IMR-90 (cell line): ENCODE data around the gene LAMB1. TPM values are rescaled to one million over a fixed set of nuclear protein-coding genes. Genes with fewer than 3 reads are reported as not detected.
A peak's percentile ranks its signal among the peaks of the same experiment; 100 is the strongest.

Source experiments
- ATAC-seq: fragments of 200-7000 bp; cut with Tn5 transposase; 2 replicates; pipeline ENCODE4 v1.9.1; 2020; ENCODE audit warnings: low read depth, mild to moderate bottlenecking, moderate library complexity
- BruUV-seq: library from RNA; stranded (reverse); fragments of 400-500 nt; replicated peaks from 2 replicates; lab custom pipeline; 2021; lab: Mats Ljungman, UMichigan
- CTCF ChIA-PET: fragments of 300-600 bp; formaldehyde crosslinking; extraction: SDS; loops from one replicate; lab custom pipeline; 2021; ENCODE audit warnings: antibody characterized with exemption; lab: Yijun Ruan, JAX
- POLR2A ChIA-PET: fragments of 300-600 bp; sonication (Branson Sonifier 250); formaldehyde crosslinking; loops from one replicate; lab custom pipeline; 2022; ENCODE audit warnings: antibody characterized with exemption; ENCODE audit not compliant: unreplicated experiment; lab: Charles Lee
- DNase-seq: peaks from one replicate; pipeline ENCODE4 v3.0.0; 2013
- H2AFZ ChIP-seq: replicated peaks from 2 replicates; pipeline ENCODE3; 2013; ENCODE audit warnings: low read length, mild to moderate bottlenecking; ENCODE audit not compliant: poor library complexity
- H2AK5ac ChIP-seq: 2 replicates; pipeline ENCODE4 v1.6.1; 2013; ENCODE audit warnings: low read depth, low read length, inconsistent platforms
- H2AK9ac ChIP-seq: replicated peaks from 2 replicates; pipeline ENCODE3; 2013; ENCODE audit warnings: mild to moderate bottlenecking, low read depth, low read length, moderate library complexity; ENCODE audit not compliant: poor library complexity
- H2BK120ac ChIP-seq: 2 replicates; pipeline ENCODE4 v1.6.1; 2013; ENCODE audit warnings: low read depth, low read length, inconsistent platforms
- H2BK15ac ChIP-seq: 3 replicates; pipeline ENCODE4 v1.6.1; 2013; ENCODE audit warnings: low read depth, low read length, inconsistent platforms
- H2BK20ac ChIP-seq: 2 replicates; pipeline ENCODE4 v1.6.1; 2013; ENCODE audit warnings: low read depth, mild to moderate bottlenecking, inconsistent platforms, low read length, moderate library complexity
- H2BK5ac ChIP-seq: 2 replicates; pipeline ENCODE4 v1.6.1; 2013; ENCODE audit warnings: mild to moderate bottlenecking, low read depth, low read length, inconsistent platforms; ENCODE audit not compliant: poor library complexity, severe bottlenecking
- H3K14ac ChIP-seq: replicated peaks from 2 replicates; pipeline ENCODE4 v1.6.1; 2013; ENCODE audit warnings: low read depth, low read length, inconsistent platforms
- H3K18ac ChIP-seq: 2 replicates; pipeline ENCODE4 v1.6.1; 2013; ENCODE audit warnings: low read depth, low read length, control low read depth
- H3K23ac ChIP-seq: 2 replicates; pipeline ENCODE4 v1.6.1; 2013; ENCODE audit warnings: low read depth, low read length, inconsistent platforms
- H3K27ac ChIP-seq: 2 replicates; pipeline ENCODE4 v1.5.1; 2013; ENCODE audit warnings: mild to moderate bottlenecking, control low read depth, low read length; ENCODE audit not compliant: insufficient read depth
- H3K27me3 ChIP-seq: 2 replicates; pipeline ENCODE4 v1.6.1; 2013; ENCODE audit warnings: low read length; ENCODE audit not compliant: control insufficient read depth, insufficient read depth
- H3K36me3 ChIP-seq: 2 replicates; pipeline ENCODE4 v1.6.1; 2013; ENCODE audit warnings: low read length, mixed read lengths; ENCODE audit not compliant: control insufficient read depth, insufficient read depth
- H3K4ac ChIP-seq: 2 replicates; pipeline ENCODE4 v1.6.1; 2013; ENCODE audit warnings: low read depth, low read length, inconsistent platforms
- H3K4me1 ChIP-seq: 2 replicates; pipeline ENCODE4 v1.6.1; 2013; ENCODE audit warnings: low read length, mixed read lengths; ENCODE audit not compliant: control insufficient read depth, insufficient read depth
- H3K4me2 ChIP-seq: 2 replicates; pipeline ENCODE4 v1.6.1; 2013; ENCODE audit warnings: low read depth, mild to moderate bottlenecking, control low read depth, low read length, moderate library complexity
- H3K4me3 ChIP-seq: 2 replicates; pipeline ENCODE4 v1.5.1; 2013; ENCODE audit warnings: low read depth, mild to moderate bottlenecking, control low read depth, low read length, moderate library complexity; ENCODE audit not compliant: insufficient read depth
- H3K56ac ChIP-seq: 2 replicates; pipeline ENCODE4 v1.6.1; 2013; ENCODE audit warnings: low read length, inconsistent platforms; ENCODE audit not compliant: insufficient read depth; ENCODE audit errors: extremely low read depth
- H3K79me1 ChIP-seq, 2 experiments: 2 replicates each; pipeline ENCODE4 v1.6.1; 2013; ENCODE audit warnings: low read length in 2 of 2, inconsistent platforms in 1 of 2, low read depth in 1 of 2
- H3K9ac ChIP-seq: 2 replicates; pipeline ENCODE4 v1.6.1; 2013; ENCODE audit warnings: low read depth, low read length, control low read depth
- H3K9me1 ChIP-seq: 2 replicates; pipeline ENCODE4 v1.6.1; 2013; ENCODE audit warnings: low read length, inconsistent platforms; ENCODE audit not compliant: insufficient read depth
- H3K9me3 ChIP-seq: 2 replicates; pipeline ENCODE4 v1.6.1; 2013; ENCODE audit warnings: low read length; ENCODE audit not compliant: control insufficient read depth, insufficient read depth
- H4K20me1 ChIP-seq: 2 replicates; pipeline ENCODE4 v1.6.1; 2013; ENCODE audit warnings: low read length, inconsistent platforms; ENCODE audit not compliant: insufficient read depth
- H4K5ac ChIP-seq: 2 replicates; pipeline ENCODE4 v1.6.1; 2013; ENCODE audit warnings: mild to moderate bottlenecking, low read depth, low read length, control low read depth
- H4K8ac ChIP-seq, 2 experiments: 2 replicates each; pipeline ENCODE4 v1.6.1; 2013; ENCODE audit warnings: low read depth in 2 of 2, low read length in 2 of 2, control low read depth in 1 of 2, inconsistent platforms in 1 of 2
- H4K91ac ChIP-seq: 2 replicates; pipeline ENCODE4 v1.6.1; 2013; ENCODE audit warnings: low read depth, low read length, inconsistent platforms; ENCODE audit not compliant: insufficient read depth
- BHLHE40 ChIP-seq: fragments of 150-350 bp; IDR thresholded peaks from 2 replicates; pipeline ENCODE4 v1.6.1; 2016; ENCODE audit warnings: mild to moderate bottlenecking, low read depth, low read length
- CEBPB ChIP-seq: IDR thresholded peaks from 2 replicates; pipeline ENCODE4 v1.6.1; 2012; ENCODE audit warnings: low read depth, low read length, improper control_type of control experiment
- CHD1 ChIP-seq: IDR thresholded peaks from 2 replicates; pipeline ENCODE4 v1.6.1; 2012; ENCODE audit warnings: low read depth, low read length, improper control_type of control experiment
- CTCF ChIP-seq: conservative IDR thresholded peaks from 2 replicates; pipeline ENCODE4 v1.5.1; 2012; ENCODE audit warnings: mild to moderate bottlenecking, low read depth, low read length, improper control_type of control experiment
- ELK1 ChIP-seq: fragments of 150-350 bp; IDR thresholded peaks from 2 replicates; pipeline ENCODE4 v1.6.1; 2016; ENCODE audit warnings: low read depth, mild to moderate bottlenecking, low read length, moderate library complexity, borderline replicate concordance
- FOS ChIP-seq: fragments of 150-350 bp; IDR thresholded peaks from 2 replicates; pipeline ENCODE4 v1.6.1; 2016; ENCODE audit warnings: low read depth, low read length
- MAFK ChIP-seq: IDR thresholded peaks from 2 replicates; pipeline ENCODE4 v1.6.1; 2012; ENCODE audit warnings: low read depth, low read length, improper control_type of control experiment
- MAZ ChIP-seq: IDR thresholded peaks from 2 replicates; pipeline ENCODE4 v1.6.1; 2012; ENCODE audit warnings: low read depth, mild to moderate bottlenecking, low read length, improper control_type of control experiment, moderate library complexity, borderline replicate concordance
- MXI1 ChIP-seq: IDR thresholded peaks from 2 replicates; pipeline ENCODE4 v1.6.1; 2012; ENCODE audit warnings: low read depth, mild to moderate bottlenecking, low read length, moderate library complexity, borderline replicate concordance
- NFE2L2 ChIP-seq: fragments of 150-350 bp; IDR thresholded peaks from 2 replicates; pipeline ENCODE4 v1.6.1; 2016; ENCODE audit warnings: low read depth, mild to moderate bottlenecking, low read length
- POLR2A ChIP-seq: IDR thresholded peaks from 2 replicates; pipeline ENCODE4 v1.6.1; 2012; ENCODE audit warnings: mild to moderate bottlenecking, low read depth, low read length
- RAD21 ChIP-seq: IDR thresholded peaks from 2 replicates; pipeline ENCODE4 v1.6.1; 2012; ENCODE audit warnings: low read length, improper control_type of control experiment
- RCOR1 ChIP-seq: IDR thresholded peaks from 2 replicates; pipeline ENCODE4 v1.6.1; 2012; ENCODE audit warnings: mild to moderate bottlenecking, low read length, improper control_type of control experiment; ENCODE audit not compliant: insufficient replicate concordance
- RFX5 ChIP-seq: IDR thresholded peaks from 2 replicates; pipeline ENCODE4 v1.8.0; 2012; ENCODE audit warnings: low read depth, mild to moderate bottlenecking, low read length, moderate library complexity
- SMC3 ChIP-seq: fragments of 150-350 bp; IDR thresholded peaks from 2 replicates; pipeline ENCODE4 v1.6.1; 2016; ENCODE audit warnings: low read depth, mild to moderate bottlenecking, antibody characterized with exemption, low read length, moderate library complexity
- USF2 ChIP-seq: fragments of 150-350 bp; IDR thresholded peaks from 2 replicates; pipeline ENCODE4 v1.6.1; 2017; ENCODE audit warnings: mild to moderate bottlenecking, antibody characterized with exemption, low read length, low read depth
- WGBS, 2 experiments: methylation state at CpG; one replicate each; pipeline versions ENCODE4 v1.1.5 to v1.1.7; 2013; ENCODE audit warnings: missing lambda C conversion rate in 2 of 2; ENCODE audit not compliant: insufficient read length in 1 of 2; ENCODE audit errors: extremely low coverage in 2 of 2; 5-methylcytosine and 5-hydroxymethylcytosine counted together
- dilution Hi-C: fragments of 300-500 bp; cut with HindIII; formaldehyde crosslinking; loops from one replicate; pipeline ENCODE4 v1.14.3; 2018; ENCODE audit warnings: low sequenced_read_pairs; ENCODE audit not compliant: unreplicated experiment
- in situ Hi-C: fragments of 300-500 bp; cut with MboI; formaldehyde crosslinking; loops from 3 replicates; pipeline ENCODE4 v1.14.3; 2019; ENCODE audit warnings: low sequenced_read_pairs, inconsistent platforms, mixed read lengths
- intact Hi-C: fragments of 100-400 bp; cut with micrococcal nuclease; formaldehyde crosslinking; loops from 2 replicates; pipeline ENCODE4 v1.10.0; 2022
- polyA plus RNA-seq, 3 experiments: library from polyadenylated mRNA; depleted of rRNA; stranded (reverse); fragments of >200 nt; gene quantifications; 2 replicates each; pipeline ENCODE4 v1.2.3, GENCODE V29; 2012; ENCODE audit warnings: low replicate concordance in 1 of 3
- total RNA-seq: library from RNA; depleted of rRNA; stranded (reverse); fragments of >200 nt; gene quantifications from 2 replicates; pipeline ENCODE4 v1.2.3, GENCODE V29; 2012

Gene LAMB1
- total and polyA plus RNA-seq, 2 of the 4 experiments (the other 2 are of a cell fraction): 114 to 117 TPM

GRCh38 chr7:107913851-107914250 is 89.1 kb downstream of the LAMB1 start:
- H4K20me1 ChIP-seq: no peaks in the 10 kb centered on the region
- H3K9ac ChIP-seq: no peak overlapping the region
- H4K5ac ChIP-seq: no peak overlapping the region
- CTCF ChIA-PET: no interaction called here
- H2BK20ac ChIP-seq: no peak overlapping the region
- H3K4me3 ChIP-seq: no peak overlapping the region
- H2AK9ac ChIP-seq: no peak overlapping the region
- ATAC-seq (no peak), DNase-seq (peak; percentile 61)
- peaks cover 3% of the 10 kb centered on the region for H3K9me1 ChIP-seq
- H2BK120ac ChIP-seq: no peak overlapping the region
- no peak overlapping the region for H3K27ac ChIP-seq
- no CpG with 5 or more reads among the region's 2 CpGs for WGBS, 2 experiments
- H3K36me3 ChIP-seq: peaks cover 23% of the 10 kb centered on the region
- no peak overlapping the region for H2BK5ac ChIP-seq
- intact Hi-C loops: no loop called here
- H3K79me1 ChIP-seq: peaks cover 8 to 9% of the 10 kb centered on the region in 2 experiments; a peak in 3 of 4 replicates
- H4K91ac ChIP-seq: no peak overlapping the region
- POLR2A ChIA-PET: no interaction called here
- no peak overlapping the region for H4K8ac ChIP-seq
- H3K56ac ChIP-seq: no peak overlapping the region
- no TSS peak for BruUV-seq
- no peak overlapping the region for H3K18ac ChIP-seq
- H3K4me1 ChIP-seq: no peaks in the 10 kb centered on the region
- no peak for TF ChIP-seq CTCF
- TF ChIP-seq NFE2L2: 0 out of 2 replicates have a peak, but pooled peaks have one; percentile 34
- TF ChIP-seq CHD1: no peak
- TF ChIP-seq RCOR1: no peak
- no peak for TF ChIP-seq MXI1
- TF ChIP-seq SMC3: no peak
- TF ChIP-seq MAFK: no peak
- TF ChIP-seq RFX5: no peak
- no peak for TF ChIP-seq CEBPB
- TF ChIP-seq BHLHE40: no peak
- TF ChIP-seq POLR2A: no peak
- TF ChIP-seq FOS: 0 out of 2 replicates have a peak, but pooled peaks have one; percentile 35
- TF ChIP-seq RAD21: no peak
- TF ChIP-seq USF2: no peak
- TF ChIP-seq MAZ: no peak
- TF ChIP-seq ELK1: no peak
- no peak overlapping the region for H2AFZ ChIP-seq
- no peaks in the 10 kb centered on the region for H3K27me3 ChIP-seq
- no peaks in the 10 kb centered on the region for H3K9me3 ChIP-seq
- in situ Hi-C loops: no loop called here
- no peak overlapping the region for H3K23ac ChIP-seq
- H2AK5ac ChIP-seq: no peak overlapping the region
- H3K14ac ChIP-seq: no peak overlapping the region
- H3K4ac ChIP-seq: no peak overlapping the region
- H3K4me2 ChIP-seq: no peak overlapping the region
- dilution Hi-C loops: no loop called here
- H2BK15ac ChIP-seq: no peak overlapping the region
